ENCODE data around the gene TTYH3. TPM values are rescaled to one million over a fixed set of nuclear protein-coding genes. Genes with fewer than 3 reads are reported as not detected.
A peak's percentile ranks its signal among the peaks of the same experiment; 100 is the strongest.

Gene TTYH3
- total RNA-seq, 1 donor from 2014 or later: 237 TPM

DNA sequence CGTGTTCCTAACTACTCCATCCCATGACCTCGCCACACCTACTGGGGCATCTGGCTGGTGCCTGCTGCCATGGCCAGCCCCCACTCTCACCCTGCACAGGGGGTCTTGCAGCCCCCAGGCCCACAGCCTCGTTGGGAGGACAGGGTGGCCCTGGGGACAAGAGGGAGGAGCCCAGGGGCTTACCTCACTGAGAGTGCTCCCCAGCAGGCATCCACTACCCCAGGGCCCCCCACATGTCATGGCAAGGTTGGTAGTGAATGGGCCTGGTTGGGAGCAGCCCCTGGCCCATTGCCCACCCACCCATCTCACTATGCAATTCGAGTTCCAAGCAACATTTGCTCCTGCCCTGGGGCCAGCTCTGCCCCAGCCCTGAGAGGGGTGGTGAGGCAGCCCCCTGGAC lies 32.2 kb downstream of the TTYH3 start:
- Mint-ChIP-seq H3K27me3 (ENCODE audit: low read depth) (peaks cover 7% of the 10 kb centered on the region), H3K27ac (ENCODE audit: unreplicated experiment) (no peak overlapping the region), H3K4me1 (no peaks in the 10 kb centered on the region), H3K9me3 (no peaks in the 10 kb centered on the region), H3K36me3 (ENCODE audit: low read depth) (no peaks in the 10 kb centered on the region), H3K4me3 (no peak overlapping the region)
- no peak for DNase-seq (ENCODE audit: low read depth, low spot score)
- TF ChIP-seq CTCF (conservative IDR thresholded peaks at IDR 0.05): no peak

DNA sequence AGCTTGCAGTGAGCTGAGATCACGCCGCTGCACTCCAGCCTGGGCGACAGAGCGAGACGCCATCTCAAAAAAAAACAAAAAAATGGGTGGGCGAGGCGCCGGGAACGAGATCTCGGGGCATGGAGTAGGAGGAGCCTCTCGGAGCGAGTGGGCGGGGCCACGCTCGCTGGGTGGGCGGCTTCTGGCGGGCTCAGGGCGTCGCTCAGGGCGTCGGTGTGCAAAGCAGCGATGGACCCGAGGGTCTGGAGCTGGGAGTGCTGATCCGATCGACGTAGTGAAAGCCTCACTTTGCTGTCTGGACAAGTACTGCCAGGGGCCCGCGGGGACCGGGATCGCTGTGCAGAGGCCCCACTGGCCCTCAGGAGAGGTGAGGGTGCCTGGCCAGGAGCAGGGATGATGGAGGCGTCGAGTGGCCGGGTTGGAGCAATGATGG lies 33.6 kb downstream of the TTYH3 start:
- Mint-ChIP-seq H3K27me3 (ENCODE audit: low read depth) (peaks cover 13% of the 10 kb centered on the region), H3K4me1 (no peaks in the 10 kb centered on the region), H3K27ac (ENCODE audit: unreplicated experiment) (no peak overlapping the region), H3K36me3 (ENCODE audit: low read depth) (no peaks in the 10 kb centered on the region), H3K4me3 (no peak overlapping the region), H3K9me3 (no peaks in the 10 kb centered on the region)
- no peak for DNase-seq (ENCODE audit: low read depth, low spot score)
- no peak for TF ChIP-seq CTCF (conservative IDR thresholded peaks at IDR 0.05)

- Mint-ChIP-seq H3K27me3 (ENCODE audit: low read depth) (peaks cover 19% of the 10 kb centered on the region), H3K27ac (ENCODE audit: unreplicated experiment) (no peak overlapping the region), H3K4me1 (no peaks in the 10 kb centered on the region), H3K36me3 (ENCODE audit: low read depth) (no peaks in the 10 kb centered on the region), H3K4me3 (no peak overlapping the region), H3K9me3 (no peaks in the 10 kb centered on the region)
- DNase-seq (ENCODE audit: low read depth, low spot score): no peak
- no peak for TF ChIP-seq CTCF (conservative IDR thresholded peaks at IDR 0.05)
Observed at GRCh38 chr7:2666155-2666554, 34.4 kb downstream of the TTYH3 start.

DNA sequence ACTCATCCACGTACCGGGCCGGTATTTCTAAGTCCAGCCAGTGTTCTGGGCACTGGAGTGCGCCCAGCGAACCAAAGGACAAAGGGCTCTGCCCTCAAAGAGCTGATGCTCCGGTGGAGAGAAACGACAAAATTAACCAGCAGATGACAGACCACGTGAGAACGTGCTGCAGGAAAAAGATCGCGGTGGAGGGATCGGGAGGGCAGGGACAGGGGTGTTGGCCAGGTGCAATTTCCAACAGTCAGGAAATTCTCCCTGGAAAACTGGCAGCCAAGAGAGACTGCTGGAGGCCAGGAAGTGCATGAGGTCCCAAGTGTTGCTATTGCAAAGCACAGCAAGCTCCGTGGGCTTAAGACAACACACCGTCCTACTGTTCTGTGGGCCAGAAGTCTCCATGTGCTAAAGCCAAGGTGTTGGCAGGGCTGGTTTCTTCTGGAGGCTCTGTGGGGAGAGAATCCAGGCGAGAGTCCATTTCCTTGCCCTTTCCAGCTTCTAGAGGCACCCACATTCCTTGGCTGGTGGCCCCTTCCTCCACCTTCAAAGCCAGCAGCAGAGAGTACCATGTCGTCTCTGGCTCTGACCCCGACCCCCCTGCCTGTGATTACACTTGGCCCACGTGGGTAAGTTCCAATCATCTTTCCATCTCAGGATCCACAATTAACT lies 34.9 kb downstream of the TTYH3 start:
- peak overlapping the region; percentile 20 for H3K4me3 Mint-ChIP-seq
- no peaks in the 10 kb centered on the region for H3K9me3 Mint-ChIP-seq
- H3K36me3 Mint-ChIP-seq (ENCODE audit: low read depth): no peaks in the 10 kb centered on the region
- no peak for DNase-seq (ENCODE audit: low read depth, low spot score)
- H3K4me1 Mint-ChIP-seq: no peaks in the 10 kb centered on the region
- H3K27me3 Mint-ChIP-seq (ENCODE audit: low read depth): peaks cover 19% of the 10 kb centered on the region
- no peak overlapping the region for H3K27ac Mint-ChIP-seq (ENCODE audit: unreplicated experiment)
- TF ChIP-seq CTCF (conservative IDR thresholded peaks at IDR 0.05): no peak

- Mint-ChIP-seq H3K9me3 (no peaks in the 10 kb centered on the region), H3K27ac (ENCODE audit: unreplicated experiment) (no peak overlapping the region), H3K27me3 (ENCODE audit: low read depth) (peaks cover 19% of the 10 kb centered on the region), H3K36me3 (ENCODE audit: low read depth) (no peaks in the 10 kb centered on the region), H3K4me3 (peak overlapping the region; percentile 42), H3K4me1 (no peaks in the 10 kb centered on the region)
- no peak for TF ChIP-seq CTCF (conservative IDR thresholded peaks at IDR 0.05)
- no peak for DNase-seq (ENCODE audit: low read depth, low spot score)
Observed at GRCh38 chr7:2667843-2668242, 36.1 kb downstream of the TTYH3 start.

All from neural crest cell (in vitro differentiated cells).